BLaER1 (cell line): ENCODE data around the gene IZUMO1.

Experiments used
- H3K27ac ChIP-seq: shearing (Covaris generic); formaldehyde crosslinking; 2 replicates; pipeline ENCODE4 v1.8.1; 2022
- H3K27me3 ChIP-seq: shearing (Covaris generic); formaldehyde crosslinking; 2 replicates; pipeline ENCODE4 v1.8.1; 2022
- H3K36me3 ChIP-seq: shearing (Covaris generic); formaldehyde crosslinking; 2 replicates; pipeline ENCODE4 v1.8.1; 2022
- H3K4me1 ChIP-seq: shearing (Covaris generic); formaldehyde crosslinking; 2 replicates; pipeline ENCODE4 v1.8.1; 2022
- H3K4me2 ChIP-seq: shearing (Covaris generic); formaldehyde crosslinking; 2 replicates; pipeline ENCODE4 v1.8.1; 2022
- H3K4me3 ChIP-seq: shearing (Covaris generic); formaldehyde crosslinking; 2 replicates; pipeline ENCODE4 v1.8.1; 2022
- H3K9ac ChIP-seq: shearing (Covaris generic); formaldehyde crosslinking; 2 replicates; pipeline ENCODE4 v1.8.1; 2022
- H3K9me3 ChIP-seq: shearing (Covaris generic); formaldehyde crosslinking; 2 replicates; pipeline ENCODE4 v1.8.1; 2022
- H4K20me1 ChIP-seq: shearing (Covaris generic); formaldehyde crosslinking; 2 replicates; pipeline ENCODE4 v1.8.1; 2022
- Cebpa-rat ChIP-seq: shearing (Covaris generic); IDR thresholded peaks from 2 replicates; pipeline ENCODE4 v1.8.1; 2022

The IZUMO1 gene

DNA sequence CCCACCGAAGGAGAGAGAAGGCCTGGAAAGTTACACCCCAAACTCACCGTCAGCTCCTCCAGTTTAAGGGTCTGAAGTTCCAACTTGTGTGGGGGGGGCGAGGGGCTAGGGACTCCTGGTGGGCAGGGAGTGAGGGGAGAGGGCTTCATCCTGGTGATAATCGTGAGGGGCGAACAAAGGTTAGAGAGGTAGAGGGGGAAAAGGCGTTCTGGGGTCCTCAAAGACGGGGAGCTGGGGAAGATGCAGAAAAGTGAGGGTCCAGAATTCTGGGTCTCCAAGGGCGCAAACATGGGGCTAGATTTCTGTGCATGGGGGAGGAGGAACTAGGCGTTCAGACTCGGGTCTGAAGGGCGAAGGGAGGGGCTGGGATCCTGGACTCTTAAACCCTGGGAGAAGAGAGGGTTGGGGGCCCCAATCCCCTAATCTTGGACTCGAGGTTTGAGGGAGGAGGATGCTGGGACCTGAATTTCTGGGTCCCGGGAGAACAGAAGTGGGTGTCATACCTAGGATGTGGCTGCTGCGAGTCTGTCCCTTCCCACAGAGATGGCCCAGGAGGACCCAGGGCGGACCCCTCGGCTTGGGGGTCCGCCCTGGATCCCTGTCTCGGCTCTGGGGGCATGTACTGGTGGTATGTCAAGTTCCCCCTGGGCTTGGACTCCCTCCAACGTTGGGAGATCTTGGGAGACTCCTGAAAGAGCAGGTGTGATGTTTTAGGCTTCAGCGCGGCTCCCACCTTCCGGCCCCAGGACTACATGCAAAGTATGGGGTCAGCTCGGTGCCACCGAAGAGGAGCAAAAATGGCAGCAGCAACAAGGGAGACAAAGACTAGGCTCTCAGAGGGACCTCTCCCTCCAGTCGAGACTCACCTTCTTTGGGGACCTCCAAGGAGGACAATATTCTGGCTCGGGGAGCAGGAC is 31.7 kb downstream of the IZUMO1 start:
- Histone ChIP-seq H3K4me1 (peaks cover 43% of the 10 kb centered on the region), H3K36me3 (peaks cover 7% of the 10 kb centered on the region; the same call in 1 of the 2 replicates), H3K4me3 (peak overlapping the region; percentile 79), H3K27me3 (no peaks in the 10 kb centered on the region), H3K27ac (peak overlapping the region; percentile 77), H4K20me1 (no peaks in the 10 kb centered on the region), H3K9me3 (0 out of 2 replicates have a peak, but pooled peaks cover 5% of the 10 kb centered on the region), H3K4me2 (peak overlapping the region; percentile 85), H3K9ac (peak overlapping the region; percentile 83)
- TF ChIP-seq Cebpa-rat: no peak

DNA sequence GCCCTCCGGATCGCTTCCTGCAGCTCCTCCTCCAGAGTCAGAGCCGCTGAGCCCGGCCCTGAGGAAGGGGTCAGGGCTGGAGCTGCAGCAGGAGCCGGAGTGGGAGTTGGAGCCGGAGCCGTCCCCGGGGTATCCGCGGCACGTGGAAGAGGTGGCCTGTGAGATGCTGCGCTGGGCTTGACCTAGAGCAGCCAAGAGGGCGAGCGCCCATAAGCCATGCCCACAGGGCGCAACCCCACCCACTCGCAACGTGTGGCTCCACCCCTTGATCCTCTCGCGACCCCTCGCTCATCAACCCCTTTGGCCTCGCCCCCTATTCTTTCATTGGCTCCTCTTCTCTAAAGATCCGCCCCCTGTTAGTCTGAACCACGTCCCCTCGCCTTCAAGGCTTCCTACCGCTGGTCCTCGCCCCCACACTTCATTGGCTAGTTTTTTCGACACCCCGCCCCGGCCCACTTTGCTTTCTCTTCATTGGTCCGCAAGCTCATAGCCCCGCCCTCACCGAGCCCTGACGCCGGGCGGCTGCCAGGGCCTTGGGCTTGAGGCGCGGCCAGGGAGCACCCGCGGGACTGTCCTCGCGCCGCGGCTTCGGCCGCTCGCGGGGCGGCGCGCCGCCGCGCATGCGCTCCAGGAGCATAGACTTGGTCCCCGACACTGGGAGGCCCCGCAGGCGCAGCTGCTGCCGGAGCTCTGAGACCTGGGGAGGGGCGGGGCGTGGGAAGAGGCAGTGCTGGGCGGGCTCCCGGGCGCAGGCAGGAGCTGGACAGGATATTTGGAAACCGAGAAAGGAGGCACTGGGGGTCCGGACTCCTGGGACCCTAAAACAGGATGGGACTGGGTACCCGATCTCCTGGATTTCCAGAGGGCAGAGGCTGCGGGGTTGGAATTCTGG is 32.6 kb downstream of the IZUMO1 start:
- peaks cover 7% of the 10 kb centered on the region; the same call in 1 of the 2 replicates for H3K36me3 ChIP-seq
- no peak for TF ChIP-seq Cebpa-rat
- H4K20me1 ChIP-seq: no peaks in the 10 kb centered on the region
- H3K9ac ChIP-seq: peak overlapping the region; percentile 83
- peak overlapping the region; percentile 79 for H3K4me3 ChIP-seq
- peak overlapping the region; percentile 94 for H3K4me2 ChIP-seq
- H3K27me3 ChIP-seq: no peaks in the 10 kb centered on the region
- 0 out of 2 replicates have a peak, but pooled peaks cover 5% of the 10 kb centered on the region for H3K9me3 ChIP-seq
- peak overlapping the region; percentile 77 for H3K27ac ChIP-seq
- H3K4me1 ChIP-seq: peaks cover 34% of the 10 kb centered on the region

DNA sequence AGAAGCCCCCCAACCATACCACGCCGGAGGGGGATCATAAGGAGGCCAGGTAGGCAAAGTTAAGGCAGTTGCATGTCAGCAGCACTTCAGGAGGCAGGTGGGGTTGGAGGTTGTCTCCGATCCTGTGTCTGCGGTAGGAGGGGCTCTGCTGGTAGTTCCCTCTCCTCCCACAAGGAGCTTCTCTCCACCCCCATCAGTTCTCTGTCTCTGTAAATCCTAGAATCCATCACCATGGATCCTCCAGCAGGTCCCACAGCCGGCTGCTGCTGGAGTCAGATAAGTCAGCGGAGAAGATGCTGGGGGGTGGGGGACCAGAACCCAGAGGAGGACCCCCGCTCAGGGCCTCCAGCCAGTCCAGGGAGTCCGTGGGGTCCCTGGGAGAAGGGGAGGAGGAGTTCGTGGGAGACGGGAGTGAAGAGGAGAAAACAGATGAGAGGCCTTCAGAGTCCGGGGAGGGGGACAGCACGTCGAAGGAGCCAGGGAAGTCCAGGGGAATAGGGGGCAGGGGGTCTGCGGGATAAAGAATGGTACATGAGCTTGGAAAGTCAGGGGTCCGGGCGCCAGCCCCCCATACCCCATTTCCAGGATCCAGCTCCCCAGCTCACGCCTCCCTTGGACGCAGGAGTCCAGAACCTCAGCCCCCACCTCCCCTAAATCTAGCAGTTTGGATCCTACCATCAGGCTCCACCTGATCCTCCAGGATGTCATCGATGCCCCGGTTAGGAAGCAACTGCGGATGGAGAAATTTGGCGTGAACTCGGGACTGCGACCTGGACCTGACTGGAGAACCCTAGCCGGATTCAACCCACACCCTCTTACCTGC is 33.5 kb downstream of the IZUMO1 start:
- Histone ChIP-seq H3K27ac (peak overlapping the region; percentile 60), H3K4me3 (peak overlapping the region; percentile 79), H3K27me3 (no peaks in the 10 kb centered on the region), H3K9me3 (0 out of 2 replicates have a peak, but pooled peaks cover 5% of the 10 kb centered on the region), H3K36me3 (peaks cover 7% of the 10 kb centered on the region; the same call in 1 of the 2 replicates), H3K4me1 (peaks cover 30% of the 10 kb centered on the region), H3K4me2 (peak overlapping the region; percentile 94), H3K9ac (peak overlapping the region; percentile 77), H4K20me1 (no peaks in the 10 kb centered on the region)
- no peak for TF ChIP-seq Cebpa-rat

DNA sequence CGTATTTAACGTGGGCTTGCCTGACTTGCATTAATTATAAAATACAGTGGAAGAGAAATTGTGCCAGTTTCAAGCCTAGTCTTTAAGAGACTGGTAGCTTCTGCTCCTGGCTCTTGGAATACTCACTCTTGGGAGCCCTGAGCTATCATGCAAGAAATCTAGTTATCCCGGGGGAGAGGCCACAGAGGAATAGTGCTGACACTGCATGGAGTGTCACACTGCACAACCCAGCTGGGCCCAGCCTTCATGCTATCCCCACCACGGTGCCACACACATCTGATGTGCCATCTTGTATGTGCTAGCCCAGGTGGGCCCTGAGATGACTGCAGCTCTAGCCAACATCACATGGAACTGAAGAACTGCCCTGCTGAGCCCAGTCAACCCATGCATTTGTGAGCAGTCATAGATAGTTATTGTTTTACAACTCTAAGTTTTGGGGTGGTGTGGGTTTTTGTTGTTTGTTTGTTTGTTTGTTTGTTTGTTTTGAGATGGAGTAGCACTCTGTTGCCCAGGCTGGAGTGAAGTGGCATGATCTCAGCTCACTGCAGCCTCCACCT is 35.5 kb downstream of the IZUMO1 start:
- TF ChIP-seq Cebpa-rat: no peak
- no peak overlapping the region for H3K4me3 ChIP-seq
- peaks cover 21% of the 10 kb centered on the region for H3K36me3 ChIP-seq
- H4K20me1 ChIP-seq: no peaks in the 10 kb centered on the region
- H3K27ac ChIP-seq: no peak overlapping the region
- H3K9me3 ChIP-seq: 0 out of 2 replicates have a peak, but pooled peaks cover 5% of the 10 kb centered on the region
- no peak overlapping the region for H3K4me2 ChIP-seq
- H3K4me1 ChIP-seq: peaks cover 30% of the 10 kb centered on the region
- no peaks in the 10 kb centered on the region for H3K27me3 ChIP-seq
- no peak overlapping the region for H3K9ac ChIP-seq

DNA sequence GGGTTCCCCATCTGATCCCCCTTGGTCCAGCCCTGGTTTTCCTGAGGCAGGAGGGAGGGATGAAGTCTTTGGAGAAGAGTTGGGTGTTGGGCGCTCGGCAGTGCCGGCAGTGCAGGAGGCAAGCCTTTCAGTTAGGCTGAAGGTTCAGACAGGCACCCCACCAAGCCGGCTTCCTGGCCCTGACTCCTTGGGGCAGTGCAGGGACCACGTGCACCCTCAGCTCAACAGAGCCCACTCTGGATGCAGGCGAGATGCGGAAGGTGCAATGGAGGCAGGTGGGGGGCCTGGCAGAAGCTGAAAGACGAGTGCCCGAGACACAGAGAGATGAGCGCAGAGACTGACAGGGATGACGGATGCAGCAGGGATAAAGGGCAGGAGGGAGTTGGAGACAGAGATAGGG is 38.2 kb downstream of the IZUMO1 start:
- Histone ChIP-seq H3K27me3 (no peaks in the 10 kb centered on the region), H3K36me3 (peaks cover 46% of the 10 kb centered on the region), H3K9ac (no peak overlapping the region), H3K4me1 (peaks cover 13% of the 10 kb centered on the region), H3K4me3 (no peak overlapping the region), H4K20me1 (no peaks in the 10 kb centered on the region), H3K27ac (no peak overlapping the region), H3K4me2 (no peak overlapping the region), H3K9me3 (peaks cover 10% of the 10 kb centered on the region; the same call in 1 of the 2 replicates)
- no peak for TF ChIP-seq Cebpa-rat

DNA sequence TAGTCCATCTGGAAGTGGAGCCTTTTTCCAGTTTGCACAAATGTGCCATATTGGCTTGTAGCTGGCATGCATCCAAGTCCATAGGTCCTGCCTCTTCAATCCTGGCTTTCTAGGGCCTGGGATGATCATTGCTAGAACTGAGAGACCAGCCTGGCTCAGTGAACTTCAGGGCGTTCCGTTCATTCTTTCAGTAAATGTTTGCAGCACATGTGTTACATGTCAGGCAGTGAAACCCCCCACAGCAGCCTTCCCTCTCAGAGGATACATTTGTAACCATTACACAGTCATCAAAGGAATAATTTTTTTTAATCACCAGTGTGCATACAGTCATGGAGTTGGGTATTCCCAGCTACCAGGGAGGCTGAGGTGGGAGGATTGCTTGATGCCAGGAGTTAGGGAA is 41.3 kb downstream of the IZUMO1 start:
- H3K36me3 ChIP-seq: peaks cover 66% of the 10 kb centered on the region
- no peak overlapping the region for H3K27ac ChIP-seq
- H4K20me1 ChIP-seq: no peaks in the 10 kb centered on the region
- no peak overlapping the region for H3K4me3 ChIP-seq
- no peak overlapping the region for H3K9ac ChIP-seq
- peaks cover 9% of the 10 kb centered on the region; the same call in 1 of the 2 replicates for H3K9me3 ChIP-seq
- TF ChIP-seq Cebpa-rat: no peak
- no peak overlapping the region for H3K4me2 ChIP-seq
- no peaks in the 10 kb centered on the region for H3K4me1 ChIP-seq
- no peaks in the 10 kb centered on the region for H3K27me3 ChIP-seq

DNA sequence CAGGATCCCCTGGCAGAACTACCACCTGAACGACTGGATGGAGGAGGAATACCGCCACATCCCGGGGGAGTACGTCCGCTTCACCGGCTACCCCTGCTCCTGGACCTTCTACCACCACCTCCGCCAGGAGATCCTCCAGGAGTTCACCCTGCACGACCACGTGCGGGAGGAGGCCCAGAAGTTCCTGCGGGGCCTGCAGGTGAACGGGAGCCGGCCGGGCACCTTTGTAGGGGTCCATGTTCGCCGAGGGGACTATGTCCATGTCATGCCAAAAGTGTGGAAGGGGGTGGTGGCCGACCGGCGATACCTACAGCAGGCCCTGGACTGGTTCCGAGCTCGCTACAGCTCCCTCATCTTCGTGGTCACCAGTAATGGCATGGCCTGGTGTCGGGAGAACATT is 43.4 kb downstream of the IZUMO1 start:
- Histone ChIP-seq H3K36me3 (peaks cover 66% of the 10 kb centered on the region), H3K4me1 (peaks cover 4% of the 10 kb centered on the region), H3K4me2 (no peak overlapping the region), H3K27ac (no peak overlapping the region), H3K9me3 (peaks cover 9% of the 10 kb centered on the region; the same call in 1 of the 2 replicates), H4K20me1 (no peaks in the 10 kb centered on the region), H3K9ac (no peak overlapping the region), H3K4me3 (no peak overlapping the region), H3K27me3 (no peaks in the 10 kb centered on the region)
- TF ChIP-seq Cebpa-rat: no peak

DNA sequence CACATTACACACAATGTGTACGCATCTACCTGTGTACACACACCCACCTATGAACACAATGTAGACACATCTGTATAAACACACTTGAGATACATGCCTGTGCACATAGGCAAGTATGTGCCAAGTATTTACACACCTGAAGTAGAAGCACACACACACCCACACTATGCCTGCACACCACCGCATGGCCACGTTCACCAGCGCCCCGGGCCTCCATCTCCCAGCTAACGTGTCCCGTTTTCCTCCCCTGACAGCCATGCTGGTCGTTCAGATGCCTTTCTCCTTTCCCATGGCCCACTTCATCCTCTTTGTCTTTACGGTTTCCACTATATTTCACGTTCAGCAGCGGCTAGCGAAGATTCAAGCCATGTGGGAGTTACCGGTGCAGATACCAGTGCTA is 44.0 kb downstream of the IZUMO1 start:
- Histone ChIP-seq H3K4me1 (peaks cover 11% of the 10 kb centered on the region), H3K9ac (no peak overlapping the region), H3K9me3 (peaks cover 9% of the 10 kb centered on the region; the same call in 1 of the 2 replicates), H3K4me2 (no peak overlapping the region), H3K27ac (no peak overlapping the region), H3K4me3 (no peak overlapping the region), H3K27me3 (no peaks in the 10 kb centered on the region), H3K36me3 (peaks cover 66% of the 10 kb centered on the region), H4K20me1 (no peaks in the 10 kb centered on the region)
- TF ChIP-seq Cebpa-rat: no peak
